HG03558 (cell line): ENCODE measurements around the gene HIVEP3.
"Not testable (repeated sequence)": the region's sequence is repeated elsewhere in the genome, so short reads cannot be mapped to it uniquely, and the experiment has no call there.

Source experiments
- ATAC-seq: cut with Tn5 transposase; IDR thresholded peaks from one replicate; pipeline ENCODE4 v1.9.1; 2021; ENCODE audit warnings: moderate number of reproducible peaks; ENCODE audit not compliant: unreplicated experiment; ENCODE audit errors: extremely low read depth

Gene HIVEP3

DNA sequence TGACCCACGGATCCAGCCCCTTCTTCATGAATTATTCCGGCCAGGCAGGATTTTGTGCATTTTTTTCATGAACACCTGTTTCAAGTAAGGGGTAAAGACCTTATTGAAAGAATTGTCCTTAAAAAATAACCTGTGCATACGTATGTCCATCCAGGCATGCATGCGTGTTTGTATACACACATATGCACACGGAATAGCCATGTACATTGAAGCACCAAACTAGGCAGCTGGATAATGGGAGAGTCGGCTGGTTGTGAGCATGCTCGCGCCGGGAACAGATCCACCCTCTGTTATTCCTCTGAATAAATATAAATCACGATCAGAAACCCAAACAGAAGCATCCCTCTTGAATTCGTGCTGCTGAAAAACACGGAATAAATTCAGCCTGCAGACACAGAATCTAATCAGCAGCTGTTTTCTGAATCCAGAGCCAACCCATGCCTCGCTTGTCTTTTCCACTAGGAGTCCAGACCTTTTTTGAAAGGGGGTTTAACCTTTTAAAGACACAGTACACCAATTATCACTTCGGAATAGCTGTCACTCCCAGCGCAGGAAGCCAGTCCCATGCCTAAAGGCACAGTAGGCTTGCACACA lies at the start of gene HIVEP3:
TSS of gene HIVEP3 (minus strand) at position 473 of the 594 bp plus-strand sequence.
- ATAC-seq: no peak

DNA sequence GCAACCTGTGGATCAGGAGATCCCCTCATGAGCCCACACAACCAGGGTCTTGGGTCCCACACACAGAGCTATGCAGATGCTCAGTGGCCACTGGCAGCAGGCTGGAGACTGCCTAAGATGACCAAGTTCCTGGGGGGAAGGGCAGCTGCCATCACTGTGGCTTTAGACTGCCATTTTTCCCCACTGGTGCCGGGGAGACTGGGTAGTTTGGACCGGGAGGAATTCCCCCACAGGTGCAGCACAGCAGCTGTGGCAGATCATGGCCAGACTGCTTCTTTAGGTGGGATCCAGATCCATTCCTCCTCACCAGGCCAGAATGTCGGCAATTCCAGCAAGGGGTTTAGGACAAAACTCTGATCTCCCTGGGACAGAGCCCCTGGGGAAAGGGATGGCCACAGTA lies 45.7 kb upstream of the HIVEP3 start:
- ATAC-seq: no peak

DNA sequence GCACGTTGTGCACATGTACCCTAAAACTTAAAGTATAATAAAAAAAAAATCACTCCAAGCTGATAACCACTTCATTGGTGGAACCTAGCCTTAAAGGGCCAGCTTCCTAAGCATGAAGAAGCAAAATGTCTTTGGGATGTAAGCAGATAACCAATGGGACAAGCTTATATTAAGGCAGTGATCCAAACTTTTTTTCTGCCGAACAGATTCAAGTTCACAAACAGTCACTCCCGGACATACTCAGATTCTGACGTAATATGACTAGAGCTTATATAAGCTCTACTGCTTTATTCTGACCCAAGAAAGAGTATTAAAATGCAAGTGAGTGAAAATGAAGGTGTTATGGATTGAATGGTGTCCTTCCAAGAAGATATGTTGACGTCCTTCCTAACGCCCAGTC lies 44.9 kb upstream of the HIVEP3 start:
- ATAC-seq: no peak

DNA sequence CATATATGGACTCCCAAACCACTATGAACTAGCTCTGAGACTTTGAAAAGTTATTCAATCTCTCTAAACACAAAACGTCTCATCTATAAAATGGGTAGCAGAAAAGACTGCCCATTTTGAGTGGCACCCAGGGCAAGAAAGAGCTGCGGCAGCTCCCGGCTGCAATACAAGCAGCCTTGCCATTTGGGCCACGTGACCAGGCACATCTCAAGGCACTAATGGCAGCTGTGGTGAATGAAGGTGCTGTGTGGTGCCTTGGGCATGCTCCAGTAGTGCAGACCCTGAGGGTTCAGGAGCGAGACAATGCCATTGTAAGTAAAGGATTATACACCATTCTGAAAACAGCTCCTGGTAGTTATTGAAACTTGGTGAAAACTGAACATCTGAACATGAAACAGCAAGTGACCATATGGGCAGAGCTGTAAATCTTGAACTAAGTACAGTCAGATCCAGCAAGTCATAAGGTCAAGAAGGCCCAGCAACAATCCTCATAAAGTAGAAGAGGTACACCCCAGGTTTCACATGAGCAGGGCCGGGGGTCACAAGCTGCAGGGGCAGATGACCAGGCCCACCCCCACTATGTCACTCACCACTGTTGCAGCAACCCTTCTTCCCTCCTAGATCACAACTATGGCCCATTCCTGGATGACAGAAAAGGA lies 39.4 kb upstream of the HIVEP3 start:
- no peak for ATAC-seq

DNA sequence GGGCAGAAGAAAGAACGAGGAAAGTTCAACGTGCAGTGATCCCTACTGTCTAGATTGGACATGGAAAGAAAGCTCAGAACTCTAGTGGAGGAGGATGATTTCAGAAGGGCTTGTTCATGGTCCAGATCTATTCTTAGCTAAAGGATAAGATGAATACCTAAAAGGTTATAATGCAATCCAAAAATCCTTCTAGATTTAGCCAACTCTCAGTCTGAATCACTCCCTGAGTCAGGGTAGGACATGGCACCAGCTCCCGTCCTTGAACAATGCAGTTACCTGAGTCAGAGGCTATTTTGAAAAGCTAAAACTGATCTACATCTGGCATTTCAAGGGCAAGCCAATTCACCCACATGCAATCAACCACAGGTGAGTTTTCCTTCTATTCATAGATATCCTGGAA lies 38.8 kb upstream of the HIVEP3 start:
- no peak for ATAC-seq

DNA sequence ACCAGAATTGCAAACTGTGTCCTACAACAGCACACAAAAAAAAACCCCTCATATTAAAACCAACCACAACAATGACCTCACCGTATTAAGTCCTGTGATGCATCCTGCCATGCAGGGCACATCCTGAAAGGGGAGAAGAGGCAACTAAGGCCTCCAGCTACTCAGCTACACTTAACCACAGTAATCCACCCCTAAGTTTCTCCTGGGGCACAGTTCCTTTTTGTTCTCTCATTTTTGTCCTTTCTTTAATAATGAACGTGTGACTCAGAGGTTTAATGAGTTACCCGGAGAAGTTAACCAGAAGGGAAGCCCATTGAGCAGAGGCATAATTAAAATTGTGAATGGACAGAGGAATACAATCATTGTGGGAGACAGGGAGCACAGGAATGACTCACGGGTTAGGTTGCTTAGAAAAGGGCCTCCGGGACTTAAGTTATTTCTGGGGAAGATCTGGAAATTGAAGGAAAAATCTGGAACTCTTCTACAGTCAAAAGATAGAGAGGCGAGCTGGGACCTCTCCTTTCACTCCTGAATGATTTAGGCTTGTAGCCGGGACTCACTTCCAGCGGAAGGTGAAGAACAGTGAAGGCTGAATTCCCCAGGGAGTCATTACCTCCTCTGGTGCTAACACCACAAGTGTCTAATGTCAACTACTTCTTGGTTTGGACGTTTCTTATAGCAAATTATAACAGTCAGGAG lies 36.9 kb upstream of the HIVEP3 start:
- ATAC-seq: peak; percentile 62

DNA sequence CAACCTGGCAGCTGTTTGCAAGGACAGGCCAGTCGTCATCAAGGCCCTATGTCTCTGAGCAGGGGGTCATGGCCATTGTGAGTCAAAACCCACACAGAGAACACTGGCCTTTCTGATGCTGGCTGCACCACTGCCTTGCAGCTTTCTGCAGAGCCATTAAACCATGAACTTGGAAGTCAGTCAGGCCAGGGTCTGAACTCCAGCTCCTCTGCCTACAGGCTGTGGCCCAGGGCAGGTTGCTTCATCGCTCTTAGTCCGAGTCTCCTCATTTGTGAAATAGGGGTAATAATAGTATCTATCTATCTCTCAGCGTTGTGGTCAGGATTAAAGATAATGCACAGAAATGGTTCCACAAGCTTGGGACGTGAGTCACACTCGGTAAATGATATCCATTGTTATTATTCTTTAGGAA lies 35.8 kb upstream of the HIVEP3 start:
- no peak for ATAC-seq

DNA sequence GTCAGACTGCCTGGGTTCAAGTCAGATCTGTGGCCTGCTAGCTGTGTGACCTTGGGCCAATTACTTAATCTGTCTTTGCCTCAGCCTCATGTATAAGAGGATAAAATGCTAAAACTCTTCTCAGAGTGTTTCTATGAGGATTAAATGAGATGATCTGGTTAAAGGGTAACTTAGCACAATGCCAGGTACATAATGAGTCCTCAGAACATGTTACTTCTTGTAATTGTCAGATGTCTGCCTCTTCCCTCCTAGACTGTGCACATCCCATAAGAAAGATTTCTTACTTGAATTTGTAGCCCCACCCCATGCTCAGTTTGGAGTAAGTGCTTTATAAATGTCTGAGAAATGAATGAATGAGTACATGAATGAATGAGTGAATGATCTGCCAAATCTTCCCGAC lies 34.6 kb upstream of the HIVEP3 start:
- no peak for ATAC-seq

DNA sequence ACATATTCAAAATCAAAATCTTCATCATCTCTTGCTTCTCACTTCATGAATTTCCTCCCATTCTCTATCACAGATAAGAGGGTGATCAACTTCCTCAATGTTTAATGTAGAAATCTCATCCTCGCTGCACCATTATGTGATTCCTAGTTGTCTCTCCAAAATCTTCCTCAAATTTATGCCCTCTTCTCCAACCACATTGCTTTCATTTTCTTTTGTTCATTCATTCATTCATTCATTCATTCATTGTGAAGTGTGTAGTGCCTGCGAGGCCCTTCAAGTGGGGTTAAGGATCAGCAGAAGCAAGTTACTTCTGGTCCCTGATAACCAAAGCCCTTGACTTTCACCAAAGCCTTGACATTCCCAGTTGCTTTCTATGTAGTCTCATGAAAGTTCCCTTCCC lies 33.5 kb upstream of the HIVEP3 start:
- ATAC-seq: no peak

DNA sequence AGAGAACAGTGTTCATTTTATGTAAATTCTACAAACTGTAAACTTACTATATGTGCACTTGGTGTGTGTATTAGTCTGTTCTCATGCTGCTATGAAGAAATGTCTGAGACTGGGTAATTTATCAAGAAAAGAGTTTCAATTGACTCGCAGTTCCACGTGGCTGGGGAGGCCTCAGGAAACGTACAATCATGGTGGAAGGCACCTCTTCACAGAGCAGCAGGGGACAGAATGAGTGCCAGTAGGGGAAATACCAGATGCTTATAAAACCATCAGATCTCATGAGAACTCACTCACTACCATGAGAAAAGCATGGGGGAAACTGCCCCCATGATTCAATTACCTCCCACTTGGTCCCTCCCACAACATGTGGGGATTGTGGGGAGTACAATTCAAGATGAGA lies 32.8 kb upstream of the HIVEP3 start:
- not testable (repeated sequence) for ATAC-seq

DNA sequence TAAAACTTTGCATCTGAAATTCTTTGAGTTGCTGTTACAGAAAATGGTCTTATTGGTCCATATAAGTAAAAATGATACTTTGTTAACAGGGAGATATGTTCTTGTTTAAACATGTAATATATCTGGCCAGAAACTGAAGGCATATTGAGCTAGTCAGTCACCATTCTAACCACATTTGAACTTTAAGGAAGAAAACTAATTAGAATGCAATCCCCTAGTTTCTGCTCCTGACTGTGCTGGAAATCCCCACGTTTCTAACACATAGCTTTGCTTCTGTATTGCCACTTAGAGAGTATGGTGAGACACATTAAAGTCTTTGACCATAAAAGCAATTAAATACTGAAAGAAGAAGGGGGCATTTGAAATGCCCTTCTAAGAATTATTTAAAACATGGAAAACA lies 32.1 kb upstream of the HIVEP3 start:
- no peak for ATAC-seq

DNA sequence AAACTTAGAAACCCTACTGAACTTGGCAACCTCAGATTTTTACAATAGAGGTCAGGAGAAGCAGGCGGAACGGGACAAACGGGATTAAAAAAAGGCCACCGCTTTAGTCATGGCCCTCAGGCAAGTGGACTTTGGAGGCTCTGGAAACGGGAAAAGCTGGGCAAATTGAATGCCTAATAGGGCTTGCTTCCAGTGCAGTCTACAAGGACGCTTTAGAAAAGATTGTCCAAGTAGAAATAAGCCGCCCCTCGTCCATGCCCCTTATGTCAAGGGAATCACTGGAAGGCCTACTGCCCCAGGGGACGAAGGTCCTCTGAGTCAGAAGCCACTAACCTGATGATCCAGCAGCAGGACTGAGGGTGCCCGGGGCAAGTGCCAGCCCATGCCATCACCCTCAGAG lies 27.2 kb upstream of the HIVEP3 start:
- not testable (repeated sequence) for ATAC-seq

DNA sequence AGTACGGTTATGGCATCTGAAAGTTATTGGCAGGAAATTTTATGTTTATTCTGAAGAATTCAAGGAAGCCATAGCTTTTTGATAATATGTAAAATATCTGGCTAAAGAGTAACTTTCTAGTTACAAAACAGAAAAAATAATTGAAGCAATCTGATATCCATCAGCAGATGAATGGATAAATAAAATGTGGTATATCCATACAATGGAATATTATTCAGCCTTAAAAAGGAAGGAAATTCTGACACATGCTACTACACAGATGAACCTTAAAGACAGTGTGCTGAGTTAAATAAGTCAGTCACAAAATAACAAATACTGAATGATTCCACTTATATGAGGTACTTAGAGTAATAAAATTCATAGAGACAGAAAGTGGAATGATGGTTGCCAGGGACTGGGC lies 25.0 kb upstream of the HIVEP3 start:
- no peak for ATAC-seq

DNA sequence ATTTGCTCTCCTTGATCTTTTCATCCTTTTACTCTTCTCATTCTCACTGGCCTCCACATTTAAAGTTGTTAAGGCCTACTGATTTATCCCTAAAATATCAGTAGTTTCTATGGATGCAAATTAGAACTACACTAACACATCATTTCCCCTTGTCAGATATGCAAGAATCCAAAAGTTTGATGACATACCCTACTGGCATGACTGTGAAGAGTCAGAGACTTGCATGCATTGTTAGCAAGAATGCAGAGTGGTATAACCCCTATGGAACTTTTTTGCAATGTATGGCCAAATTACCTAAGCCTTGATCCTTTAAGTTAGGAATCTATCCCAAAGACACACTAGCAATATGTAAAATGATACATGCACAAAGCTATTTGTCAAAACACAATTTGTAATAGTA lies 23.6 kb upstream of the HIVEP3 start:
- ATAC-seq: no peak

DNA sequence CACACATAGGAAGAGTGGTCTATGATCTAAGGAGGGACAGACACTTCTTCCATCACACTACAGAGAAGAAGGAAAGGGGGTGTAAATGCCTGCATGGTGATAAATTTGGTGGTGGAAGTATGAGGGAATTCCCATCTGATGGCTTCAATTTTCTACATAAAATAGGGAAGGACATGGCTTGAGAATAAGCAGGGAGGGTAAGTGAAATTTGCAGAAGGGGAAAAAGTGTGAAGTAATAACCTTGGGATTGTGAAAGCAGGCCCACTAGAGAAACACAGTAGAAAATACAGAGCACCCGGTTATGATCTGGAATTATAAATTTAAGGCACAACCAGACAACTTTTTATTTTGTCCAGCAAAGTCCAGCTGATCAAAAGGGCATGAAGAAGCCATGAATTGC lies 22.7 kb upstream of the HIVEP3 start:
- ATAC-seq: no peak

DNA sequence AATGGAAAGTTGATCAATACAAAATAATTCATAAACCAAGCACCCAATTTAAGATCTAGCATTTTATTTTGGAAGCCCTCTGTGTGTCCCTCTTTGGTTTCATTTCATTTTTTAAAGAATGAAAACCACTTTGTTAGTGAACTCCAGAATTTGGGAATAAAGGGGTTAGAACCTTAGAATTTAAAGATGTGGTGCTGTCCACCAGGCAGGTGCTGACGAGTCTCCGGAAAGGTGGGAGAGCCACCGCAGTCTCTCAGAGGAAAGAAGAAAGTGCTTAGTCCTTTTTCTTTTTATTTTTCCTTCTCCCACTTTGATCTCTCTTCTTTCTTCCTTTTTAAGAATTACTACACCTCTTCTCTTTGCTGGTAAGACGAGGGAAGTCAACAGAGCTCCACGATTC lies 20.5 kb upstream of the HIVEP3 start:
- ATAC-seq: no peak

DNA sequence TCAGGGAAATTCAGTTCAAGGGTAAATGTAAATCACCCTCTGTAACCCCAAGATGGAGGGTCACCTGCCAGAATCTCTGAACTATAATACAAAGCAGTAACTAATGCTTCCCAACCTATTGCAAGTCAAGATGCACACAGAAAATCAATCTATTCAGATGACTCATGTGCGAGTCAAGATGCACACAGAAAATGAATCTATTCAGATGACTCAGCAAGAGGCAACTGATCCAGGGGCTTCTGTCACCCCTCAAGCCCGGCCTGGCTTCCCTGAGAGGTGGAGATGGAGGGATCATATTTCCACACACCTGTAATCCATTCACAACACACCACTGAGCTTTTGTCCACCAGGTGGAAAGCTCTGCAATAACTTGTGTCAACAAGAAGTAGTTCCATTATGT lies 17.4 kb upstream of the HIVEP3 start:
- ATAC-seq: no peak

DNA sequence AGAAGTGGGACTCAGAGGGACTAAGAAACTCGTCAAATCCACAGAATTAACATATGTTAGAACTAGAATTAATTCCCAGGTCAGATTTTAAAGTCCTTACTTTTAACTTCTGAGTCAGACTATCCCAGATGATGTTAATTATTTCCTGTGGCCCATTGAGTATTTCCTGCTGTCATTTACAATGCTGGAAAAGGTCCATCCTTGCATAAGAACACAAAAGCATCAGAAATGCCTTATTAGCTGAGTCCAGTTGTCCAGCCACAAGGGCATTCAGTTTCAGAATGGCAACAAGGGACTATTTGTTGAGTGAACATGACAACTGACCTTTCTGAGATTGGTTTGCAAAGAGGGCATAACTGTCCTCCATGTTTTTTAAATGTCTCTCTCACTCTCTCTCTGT lies 16.5 kb upstream of the HIVEP3 start:
- ATAC-seq: no peak

DNA sequence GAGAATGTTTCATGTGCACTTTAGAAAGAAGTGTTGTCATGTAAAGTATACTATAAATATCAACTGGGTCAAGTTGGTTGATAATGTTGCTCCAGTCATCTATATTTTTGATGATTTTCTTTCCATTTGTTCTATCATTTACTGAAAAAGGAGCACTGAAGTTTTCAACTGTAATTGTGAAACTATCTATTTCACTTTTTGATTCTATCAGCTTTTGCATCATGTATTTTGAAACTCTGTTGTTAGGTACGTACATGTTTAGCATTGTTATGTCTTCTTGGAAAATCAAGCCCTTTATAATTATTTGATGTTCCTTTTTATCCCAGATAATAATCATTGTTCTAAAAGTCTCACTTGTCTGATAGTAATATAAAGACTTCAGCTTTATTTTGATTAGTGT lies 14.4 kb upstream of the HIVEP3 start:
- ATAC-seq: no peak

DNA sequence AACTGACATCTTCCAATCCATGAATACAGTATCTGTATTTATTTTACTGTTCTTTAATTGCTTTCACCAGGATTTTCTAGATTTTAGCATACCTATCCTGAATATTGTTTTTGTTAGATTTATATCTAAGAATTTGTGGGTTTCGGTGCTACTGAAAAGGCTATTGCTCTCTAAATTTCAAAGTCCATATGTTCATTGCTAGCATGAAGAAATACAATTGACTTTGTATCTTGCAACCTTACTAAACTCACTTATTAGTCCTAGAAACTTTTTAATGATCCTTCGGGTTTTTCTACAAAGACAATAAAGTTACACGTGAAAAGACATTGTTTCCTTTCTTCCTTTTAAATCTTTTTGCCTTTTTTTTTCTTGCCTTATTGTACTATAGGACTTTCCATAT lies 12.9 kb upstream of the HIVEP3 start:
- ATAC-seq: no peak

DNA sequence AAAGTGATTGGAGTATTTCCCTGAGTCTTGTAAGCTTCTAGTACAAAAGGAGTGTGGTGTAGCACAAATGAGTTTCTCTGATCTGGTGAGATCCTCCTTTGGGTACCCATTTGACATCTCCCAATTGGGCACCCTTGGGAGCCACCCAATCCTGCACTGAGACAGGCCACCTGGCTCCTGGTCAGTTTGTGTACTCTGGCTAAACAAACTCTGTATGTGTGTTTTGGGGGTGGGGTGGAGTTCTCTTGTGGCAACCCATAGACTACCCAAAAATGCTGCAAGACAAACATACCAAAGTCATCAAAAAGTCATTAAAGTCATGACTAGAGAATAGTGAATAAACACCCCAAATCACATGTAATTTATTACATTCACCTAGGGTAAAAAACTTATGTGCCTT lies 8.4 kb upstream of the HIVEP3 start:
- no peak for ATAC-seq

DNA sequence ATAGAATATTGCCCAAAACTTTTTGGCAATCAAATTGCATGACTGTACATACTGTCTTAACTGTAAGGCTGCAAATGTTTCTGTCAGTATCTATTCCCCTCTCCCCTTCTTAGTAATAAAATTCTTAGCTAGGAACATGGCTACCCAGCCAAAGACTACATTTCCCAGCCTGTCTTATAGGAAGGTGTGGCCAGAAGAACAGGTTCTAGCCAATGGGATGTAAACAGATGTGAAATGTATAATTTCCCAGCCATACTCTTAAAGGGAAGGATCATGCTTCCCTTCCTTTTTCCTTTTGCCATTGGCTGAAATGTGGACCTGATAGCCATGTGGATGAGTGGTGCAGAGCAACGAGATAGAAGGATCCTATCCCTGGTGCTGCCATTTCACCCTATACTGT lies 7.0 kb upstream of the HIVEP3 start:
- no peak for ATAC-seq
